ENCODE results near the gene UAP1L1.

- TF ChIP-seq REST (IDR thresholded peaks at IDR 0.05; ENCODE audit: unreplicated experiment) (no peak), CTCF (conservative IDR thresholded peaks at IDR 0.05; ENCODE audit: low read depth in 2 of 2) (no peak), ZNF331 (CRISPR knock-in tag; IDR thresholded peaks at IDR 0.05; ENCODE audit: low read depth) (no peak), POLR2AphosphoS5 (IDR thresholded peaks at IDR 0.05; ENCODE audit: low read depth) (no peak), EZH2phosphoT487 (IDR thresholded peaks at IDR 0.05; ENCODE audit: unreplicated experiment) (no peak), EZH2 (IDR thresholded peaks at IDR 0.05; ENCODE audit: low read depth, unreplicated experiment) (no peak)
These were observed 12.1 kb downstream of the UAP1L1 start for GRCh38 chr9:137089232-137089947.

All from GM23338 (cell line).